Astrocyte (in vitro differentiated cells and primary cell): Measurements from ENCODE around the gene NID2. TPM values are rescaled to one million over a fixed set of nuclear protein-coding genes. Genes with fewer than 3 reads are reported as not detected.

Source experiments
- DNase-seq: peaks from one replicate; pipeline ENCODE4 v3.0.0-alpha.2; 2010; ENCODE audit warnings: low read depth
- FAIRE-seq: peaks from 2 replicates; lab custom pipeline; 2011; peaks lifted over from hg19 to GRCh38; lab: Jason Lieb, UNC
- H2AFZ ChIP-seq: 2 replicates; pipeline ENCODE4 v1.6.0; 2012; ENCODE audit warnings: low read depth, low read length, inconsistent platforms
- H3K27ac ChIP-seq: 2 replicates; pipeline ENCODE4 v1.5.1; 2011; ENCODE audit warnings: low read depth, low read length, inconsistent platforms
- H3K27me3 ChIP-seq: 2 replicates; pipeline ENCODE4 v1.6.0; 2011; ENCODE audit warnings: low read length, inconsistent platforms; ENCODE audit not compliant: insufficient read depth
- H3K36me3 ChIP-seq: 2 replicates; pipeline ENCODE4 v1.5.1; 2011; ENCODE audit warnings: low read length, inconsistent platforms; ENCODE audit not compliant: insufficient read depth
- H3K4me1 ChIP-seq: 2 replicates; pipeline ENCODE4 v1.5.1; 2011; ENCODE audit warnings: low read length, inconsistent platforms; ENCODE audit not compliant: insufficient read depth
- H3K4me2 ChIP-seq: 2 replicates; pipeline ENCODE4 v1.6.0; 2012; ENCODE audit warnings: low read length, inconsistent platforms
- H3K4me3 ChIP-seq: 2 replicates; pipeline ENCODE4 v1.5.1; 2011; ENCODE audit warnings: low read depth, mild to moderate bottlenecking, low read length, inconsistent platforms; ENCODE audit not compliant: insufficient read depth
- H3K79me2 ChIP-seq: 2 replicates; pipeline ENCODE4 v1.6.0; 2012; ENCODE audit warnings: mild to moderate bottlenecking, low read length, inconsistent platforms; ENCODE audit not compliant: insufficient read depth
- H3K9ac ChIP-seq: 2 replicates; pipeline ENCODE4 v1.6.0; 2012; ENCODE audit warnings: mild to moderate bottlenecking, low read length, inconsistent platforms
- H3K9me3 ChIP-seq: 2 replicates; pipeline ENCODE4 v1.5.1; 2012; ENCODE audit warnings: low read depth, mild to moderate bottlenecking, low read length, inconsistent platforms; ENCODE audit not compliant: insufficient read depth
- H4K20me1 ChIP-seq: 2 replicates; pipeline ENCODE4 v1.6.0; 2012; ENCODE audit warnings: low read length, inconsistent platforms; ENCODE audit not compliant: insufficient read depth
- H3K27ac Mint-ChIP-seq: one replicate; pipeline ENCODE4 v1.8.0; 2021; ENCODE audit warnings: mild to moderate bottlenecking, mixed read lengths; ENCODE audit not compliant: unreplicated experiment
- H3K27me3 Mint-ChIP-seq: one replicate; pipeline ENCODE4 v1.8.0; 2021; ENCODE audit warnings: low read depth, mixed read lengths; ENCODE audit not compliant: unreplicated experiment
- H3K36me3 Mint-ChIP-seq: one replicate; pipeline ENCODE4 v1.8.0; 2021; ENCODE audit warnings: low read depth, mixed read lengths; ENCODE audit not compliant: unreplicated experiment
- H3K4me1 Mint-ChIP-seq: one replicate; pipeline ENCODE4 v1.8.0; 2021; ENCODE audit warnings: low read depth, mixed read lengths; ENCODE audit not compliant: unreplicated experiment
- H3K4me3 Mint-ChIP-seq: one replicate; pipeline ENCODE4 v1.8.0; 2021; ENCODE audit warnings: mild to moderate bottlenecking, moderate library complexity, mixed read lengths; ENCODE audit not compliant: unreplicated experiment
- H3K9me3 Mint-ChIP-seq: one replicate; pipeline ENCODE4 v1.8.0; 2021; ENCODE audit warnings: mild to moderate bottlenecking, mixed read lengths; ENCODE audit not compliant: unreplicated experiment
- EZH2 ChIP-seq: IDR thresholded peaks from 2 replicates; pipeline ENCODE4 v1.6.1; 2012; ENCODE audit warnings: mild to moderate bottlenecking, low read length, inconsistent platforms; ENCODE audit not compliant: insufficient read depth
- total RNA-seq: library from RNA; stranded (reverse); gene quantifications from 2 replicates; pipeline ENCODE4 v1.2.1, GENCODE V29; 2021
- TF ChIP-seq, protein P1 (sequence below): IDR thresholded peaks from 2 replicates; pipeline ENCODE4 v1.5.1; 2011; ENCODE audit warnings: low read depth, mild to moderate bottlenecking, inconsistent platforms, low read length, moderate library complexity; ENCODE audit not compliant: insufficient read depth

NID2 gene
- total RNA-seq, 1 donor from 2014 or later, result 22.3 TPM

DNA sequence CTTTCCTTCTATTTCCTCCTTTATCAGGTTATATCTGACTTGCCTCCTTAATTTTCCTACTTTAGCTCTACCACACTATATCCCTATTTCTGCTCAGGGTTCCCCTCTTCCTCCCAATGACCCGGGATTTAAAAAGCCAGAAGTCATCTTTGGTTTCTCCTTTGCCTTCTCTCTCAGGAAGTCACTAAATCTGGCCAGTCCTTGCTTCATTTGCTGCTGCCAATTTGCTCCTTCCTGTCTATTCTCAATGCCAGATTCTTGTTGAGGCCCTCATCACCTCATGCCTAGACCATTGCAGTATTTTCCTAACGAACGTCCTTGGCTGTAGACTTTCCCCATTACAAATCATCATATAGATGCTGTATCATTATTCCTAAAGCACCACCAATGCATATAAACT, 26.5 kb upstream of the NID2 start:
- FAIRE-seq (no peak), DNase-seq (no peak)
- Histone ChIP-seq H3K27me3 (no peaks in the 10 kb centered on the region), H3K36me3 (no peaks in the 10 kb centered on the region), H3K79me2 (no peaks in the 10 kb centered on the region), H2AFZ (no peak overlapping the region), H3K4me3 (no peak overlapping the region), H3K27ac (no peak overlapping the region), H3K9ac (no peak overlapping the region), H3K4me2 (no peak overlapping the region), H4K20me1 (no peaks in the 10 kb centered on the region), H3K9me3 (no peaks in the 10 kb centered on the region), H3K4me1 (no peaks in the 10 kb centered on the region)
- TF ChIP-seq, protein P1, sequence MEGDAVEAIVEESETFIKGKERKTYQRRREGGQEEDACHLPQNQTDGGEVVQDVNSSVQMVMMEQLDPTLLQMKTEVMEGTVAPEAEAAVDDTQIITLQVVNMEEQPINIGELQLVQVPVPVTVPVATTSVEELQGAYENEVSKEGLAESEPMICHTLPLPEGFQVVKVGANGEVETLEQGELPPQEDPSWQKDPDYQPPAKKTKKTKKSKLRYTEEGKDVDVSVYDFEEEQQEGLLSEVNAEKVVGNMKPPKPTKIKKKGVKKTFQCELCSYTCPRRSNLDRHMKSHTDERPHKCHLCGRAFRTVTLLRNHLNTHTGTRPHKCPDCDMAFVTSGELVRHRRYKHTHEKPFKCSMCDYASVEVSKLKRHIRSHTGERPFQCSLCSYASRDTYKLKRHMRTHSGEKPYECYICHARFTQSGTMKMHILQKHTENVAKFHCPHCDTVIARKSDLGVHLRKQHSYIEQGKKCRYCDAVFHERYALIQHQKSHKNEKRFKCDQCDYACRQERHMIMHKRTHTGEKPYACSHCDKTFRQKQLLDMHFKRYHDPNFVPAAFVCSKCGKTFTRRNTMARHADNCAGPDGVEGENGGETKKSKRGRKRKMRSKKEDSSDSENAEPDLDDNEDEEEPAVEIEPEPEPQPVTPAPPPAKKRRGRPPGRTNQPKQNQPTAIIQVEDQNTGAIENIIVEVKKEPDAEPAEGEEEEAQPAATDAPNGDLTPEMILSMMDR, result no peak
- TF ChIP-seq EZH2, result no peak
- H3K27ac Mint-ChIP-seq, result no peak overlapping the region
- peaks cover 2% of the 10 kb centered on the region for H3K9me3 Mint-ChIP-seq
- peaks cover 3% of the 10 kb centered on the region for H3K4me1 Mint-ChIP-seq
- H3K27me3 Mint-ChIP-seq, result peaks cover 3% of the 10 kb centered on the region
- H3K4me3 Mint-ChIP-seq, result no peak overlapping the region
- no peaks in the 10 kb centered on the region for H3K36me3 Mint-ChIP-seq

DNA sequence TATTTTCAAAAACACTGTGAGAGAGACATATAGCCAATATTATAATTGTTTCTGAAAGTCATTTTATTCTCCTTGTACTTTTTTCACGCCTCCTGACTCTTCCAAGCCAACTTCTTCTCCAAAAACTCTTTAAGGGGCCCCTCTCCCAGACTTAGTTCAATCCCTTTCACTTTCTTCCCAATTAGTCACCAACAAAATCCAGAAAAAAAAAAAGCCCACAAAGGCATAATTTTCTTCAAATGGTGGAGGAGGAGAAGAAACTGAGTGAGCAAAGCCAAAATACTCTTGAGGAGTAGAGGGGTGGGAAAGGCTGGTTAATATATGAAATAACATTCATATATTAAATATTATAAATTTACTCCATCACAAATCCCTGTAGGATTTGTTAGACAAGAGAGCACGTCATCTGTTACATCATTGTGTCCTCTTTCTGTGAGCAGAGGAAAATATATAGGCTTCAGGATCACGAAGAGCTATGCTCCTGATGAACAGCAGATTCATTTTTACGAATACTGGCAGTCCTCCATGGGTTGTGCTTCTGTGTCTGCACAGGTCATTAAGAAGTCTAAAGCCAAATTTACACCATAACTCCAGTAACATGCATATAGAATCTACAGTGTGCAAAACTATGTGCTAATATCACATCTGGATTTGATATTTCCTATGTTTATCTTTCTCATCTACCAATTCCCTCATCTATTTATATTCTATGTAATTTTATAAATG, 25.9 kb upstream of the NID2 start:
- Histone ChIP-seq H3K36me3 (no peaks in the 10 kb centered on the region), H3K4me1 (no peaks in the 10 kb centered on the region), H4K20me1 (no peaks in the 10 kb centered on the region), H3K79me2 (no peaks in the 10 kb centered on the region), H3K9me3 (no peaks in the 10 kb centered on the region), H3K4me3 (no peak overlapping the region), H2AFZ (no peak overlapping the region), H3K9ac (no peak overlapping the region), H3K27me3 (no peaks in the 10 kb centered on the region), H3K27ac (no peak overlapping the region), H3K4me2 (no peak overlapping the region)
- FAIRE-seq (no peak), DNase-seq (no peak)
- Mint-ChIP-seq H3K27ac (peak overlapping the region; percentile 34), H3K27me3 (peaks cover 3% of the 10 kb centered on the region), H3K4me1 (peaks cover 3% of the 10 kb centered on the region), H3K36me3 (no peaks in the 10 kb centered on the region), H3K4me3 (no peak overlapping the region), H3K9me3 (peaks cover 5% of the 10 kb centered on the region)
- TF ChIP-seq, protein P1, result no peak
- TF ChIP-seq EZH2, result no peak

DNA sequence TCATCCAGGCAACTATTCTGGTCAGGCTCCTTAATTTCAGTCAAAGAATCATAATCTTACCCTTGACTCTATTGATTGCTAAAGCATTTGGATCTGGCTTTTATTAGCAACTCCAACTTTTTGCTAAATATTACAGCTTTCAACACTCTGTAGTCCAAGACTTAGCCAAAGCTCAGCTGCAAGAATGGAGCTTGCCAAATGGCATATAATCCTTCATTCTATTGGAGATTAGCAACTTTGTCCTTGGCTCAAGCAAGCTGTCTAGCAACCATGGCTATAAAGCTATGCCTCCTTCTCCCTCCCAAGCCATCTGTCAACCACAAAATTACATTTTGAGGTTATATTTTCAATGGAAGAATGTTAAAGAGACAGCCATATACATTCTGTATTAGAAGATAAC, 23.1 kb upstream of the NID2 start:
- H4K20me1 ChIP-seq, result no peaks in the 10 kb centered on the region
- H3K9me3 ChIP-seq, result no peaks in the 10 kb centered on the region
- no peaks in the 10 kb centered on the region for H3K4me1 ChIP-seq
- no peaks in the 10 kb centered on the region for H3K36me3 ChIP-seq
- H3K9ac ChIP-seq, result no peak overlapping the region
- DNase-seq (no peak), FAIRE-seq (no peak)
- Mint-ChIP-seq H3K27me3 (peaks cover 3% of the 10 kb centered on the region), H3K4me3 (no peak overlapping the region), H3K4me1 (peaks cover 3% of the 10 kb centered on the region), H3K27ac (no peak overlapping the region), H3K36me3 (no peaks in the 10 kb centered on the region), H3K9me3 (peaks cover 5% of the 10 kb centered on the region)
- H3K4me2 ChIP-seq, result no peak overlapping the region
- H3K27me3 ChIP-seq, result no peaks in the 10 kb centered on the region
- H3K27ac ChIP-seq, result no peak overlapping the region
- no peak overlapping the region for H2AFZ ChIP-seq
- no peak overlapping the region for H3K4me3 ChIP-seq
- no peak for TF ChIP-seq EZH2
- TF ChIP-seq, protein P1, result no peak
- no peaks in the 10 kb centered on the region for H3K79me2 ChIP-seq
